NT2/D1 (cell line): ENCODE measurements around the gene SLC45A1.
A peak's percentile ranks its signal among the peaks of the same experiment; 100 is the strongest.

Source experiments
- DNase-seq: peaks from one replicate; pipeline ENCODE4 v3.0.0-alpha.2; 2011; ENCODE audit warnings: low read depth, low spot score
- H3K27me3 ChIP-seq: 2 replicates; pipeline ENCODE4 v1.6.0; 2011; ENCODE audit warnings: mild to moderate bottlenecking; ENCODE audit not compliant: insufficient read length, insufficient read depth
- H3K36me3 ChIP-seq: 2 replicates; pipeline ENCODE4 v1.6.1; 2011; ENCODE audit warnings: mild to moderate bottlenecking, low read length, mixed read lengths; ENCODE audit not compliant: insufficient read depth, insufficient read length
- H3K4me1 ChIP-seq: 2 replicates; pipeline ENCODE4 v1.5.1; 2011; ENCODE audit not compliant: insufficient read depth, insufficient read length
- H3K4me3 ChIP-seq: 2 replicates; pipeline ENCODE4 v1.5.1; 2011; ENCODE audit warnings: low read depth; ENCODE audit not compliant: insufficient read length
- H3K9ac ChIP-seq: 2 replicates; pipeline ENCODE4 v1.6.0; 2011; ENCODE audit warnings: low read depth; ENCODE audit not compliant: insufficient read length
- H3K9me3 ChIP-seq: 2 replicates; pipeline ENCODE4 v1.5.1; 2011; ENCODE audit warnings: mild to moderate bottlenecking, low read length; ENCODE audit not compliant: insufficient read depth
- SUZ12 ChIP-seq: IDR thresholded peaks from 2 replicates; pipeline ENCODE4 v1.6.1; 2011; ENCODE audit not compliant: insufficient read length, insufficient read depth; ENCODE audit errors: extremely low read depth
- YY1 ChIP-seq: IDR thresholded peaks from 2 replicates; pipeline ENCODE4 v1.6.1; 2011; ENCODE audit not compliant: insufficient read length, insufficient read depth
- ZNF274 ChIP-seq: IDR thresholded peaks from 2 replicates; pipeline ENCODE4 v1.6.1; 2011; ENCODE audit warnings: mild to moderate bottlenecking, low read depth, low read length

Gene SLC45A1

GRCh38 chr1:8370046-8370881 lies 52.4 kb downstream of the SLC45A1 start:
- peaks cover 14% of the 10 kb centered on the region for H3K4me1 ChIP-seq
- TF ChIP-seq SUZ12 (no peak), ZNF274 (no peak), YY1 (no peak)
- H3K9ac ChIP-seq: no peak overlapping the region
- H3K27me3 ChIP-seq: no peaks in the 10 kb centered on the region
- H3K36me3 ChIP-seq: peaks cover 23% of the 10 kb centered on the region
- H3K9me3 ChIP-seq: no peaks in the 10 kb centered on the region
- H3K4me3 ChIP-seq: no peak overlapping the region
- DNase-seq: no peak

- no peaks in the 10 kb centered on the region for H3K27me3 ChIP-seq
- TF ChIP-seq ZNF274 (no peak), YY1 (no peak), SUZ12 (no peak)
- H3K4me3 ChIP-seq: no peak overlapping the region
- H3K36me3 ChIP-seq: peaks cover 17% of the 10 kb centered on the region
- no peak overlapping the region for H3K9ac ChIP-seq
- no peak for DNase-seq
- peaks cover 13% of the 10 kb centered on the region for H3K4me1 ChIP-seq
- no peaks in the 10 kb centered on the region for H3K9me3 ChIP-seq
Measured at GRCh38 chr1:8370905-8371315, 53.0 kb downstream of the SLC45A1 start.

- H3K4me3 ChIP-seq: no peak overlapping the region
- H3K36me3 ChIP-seq: peaks cover 13% of the 10 kb centered on the region
Measured at GRCh38 chr1:8371372-8371991, 53.6 kb downstream of the SLC45A1 start.

DNA sequence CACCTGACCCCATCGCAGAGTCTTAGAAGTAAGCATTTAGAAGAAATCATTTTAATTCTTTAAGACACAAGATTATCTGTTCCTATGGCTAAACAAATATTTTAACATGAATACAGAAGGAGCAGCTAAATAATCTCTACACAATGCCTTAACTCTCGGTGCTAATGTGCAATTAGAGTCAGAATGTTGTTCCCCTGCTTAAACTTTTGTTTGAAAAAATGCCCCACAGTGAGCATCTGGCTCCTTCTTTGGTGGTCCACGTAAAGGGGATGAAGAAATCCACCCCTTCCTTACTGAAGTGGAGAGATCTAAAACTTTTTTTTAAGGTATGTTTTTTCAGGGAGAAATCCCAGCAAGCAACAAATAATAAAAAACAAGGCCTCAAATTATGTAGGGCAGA lies 55.2 kb downstream of the SLC45A1 start:
- no peak overlapping the region for H3K9ac ChIP-seq
- DNase-seq: no peak
- H3K4me1 ChIP-seq: peaks cover 10% of the 10 kb centered on the region
- H3K27me3 ChIP-seq: no peaks in the 10 kb centered on the region
- TF ChIP-seq SUZ12 (no peak), ZNF274 (no peak), YY1 (no peak)
- H3K4me3 ChIP-seq: no peak overlapping the region
- H3K36me3 ChIP-seq: peaks cover 17% of the 10 kb centered on the region
- H3K9me3 ChIP-seq: no peaks in the 10 kb centered on the region

More at GRCh38 chr1:8371372-8371991, 53.6 kb downstream of the SLC45A1 start:
- Histone ChIP-seq H3K9ac (no peak overlapping the region), H3K9me3 (no peaks in the 10 kb centered on the region), H3K27me3 (no peaks in the 10 kb centered on the region), H3K4me1 (peaks cover 10% of the 10 kb centered on the region)
- TF ChIP-seq ZNF274 (no peak), SUZ12 (no peak), YY1 (no peak)
- no peak for DNase-seq

- no peak for TF ChIP-seq SUZ12
- no peak for TF ChIP-seq YY1
- no peak for TF ChIP-seq ZNF274
- peaks cover 10% of the 10 kb centered on the region for H3K4me1 ChIP-seq
- H3K4me3 ChIP-seq: no peak overlapping the region
- H3K9me3 ChIP-seq: no peaks in the 10 kb centered on the region
- peaks cover 17% of the 10 kb centered on the region for H3K36me3 ChIP-seq
- no peak for DNase-seq
- H3K27me3 ChIP-seq: no peaks in the 10 kb centered on the region
- peak overlapping the region; percentile 21 for H3K9ac ChIP-seq
Measured at GRCh38 chr1:8373581-8374241, 55.8 kb downstream of the SLC45A1 start.

- H3K36me3 ChIP-seq: peaks cover 17% of the 10 kb centered on the region
- DNase-seq: no peak
- H3K9me3 ChIP-seq: no peaks in the 10 kb centered on the region
- peaks cover 11% of the 10 kb centered on the region for H3K4me1 ChIP-seq
- H3K27me3 ChIP-seq: no peaks in the 10 kb centered on the region
- TF ChIP-seq ZNF274 (no peak), YY1 (no peak), SUZ12 (no peak)
- H3K4me3 ChIP-seq: no peak overlapping the region
- no peak overlapping the region for H3K9ac ChIP-seq
Measured at GRCh38 chr1:8374356-8374755, 56.4 kb downstream of the SLC45A1 start.

- peaks cover 20% of the 10 kb centered on the region for H3K36me3 ChIP-seq
- TF ChIP-seq SUZ12: no peak
- no peak for TF ChIP-seq YY1
- TF ChIP-seq ZNF274: no peak
- H3K4me1 ChIP-seq: peaks cover 11% of the 10 kb centered on the region
- H3K9me3 ChIP-seq: no peaks in the 10 kb centered on the region
- H3K4me3 ChIP-seq: no peak overlapping the region
- DNase-seq: no peak
- H3K9ac ChIP-seq: no peak overlapping the region
- H3K27me3 ChIP-seq: no peaks in the 10 kb centered on the region
Measured at GRCh38 chr1:8374812-8375211, 56.9 kb downstream of the SLC45A1 start.
